Aorta (tissue), 5 donors: Measurements from ENCODE around the gene NOL4. TPM values are rescaled to one million over a fixed set of nuclear protein-coding genes. Genes with fewer than 3 reads are reported as not detected.

Source experiments
- ATAC-seq: fragments of 200-7000 bp; cut with Tn5 transposase; one replicate; pipeline ENCODE4 v1.9.1; 2022; ENCODE audit warnings: moderate library complexity; ENCODE audit not compliant: low FRiP score
- DNase-seq, 2 donors: peaks; one replicate each; pipeline ENCODE4 v3.0.0-alpha.2; 2020
- H3K27ac ChIP-seq, 2 donors: one replicate each; pipeline ENCODE4 v1.5.1; 2013; ENCODE audit warnings: low read length in 2 of 2, mild to moderate bottlenecking in 2 of 2, moderate library complexity in 2 of 2, control low read depth in 1 of 2, inconsistent platforms in 1 of 2, low read depth in 1 of 2
- H3K27me3 ChIP-seq, 2 donors: one replicate each; pipeline ENCODE4 v1.6.1; 2013; ENCODE audit warnings: control low read depth in 1 of 2, low read length in 1 of 2, mild to moderate bottlenecking in 1 of 2, moderate library complexity in 1 of 2; ENCODE audit not compliant: insufficient read depth in 2 of 2, control insufficient read depth in 1 of 2
- H3K36me3 ChIP-seq, 2 donors: one replicate each; pipeline ENCODE4 v1.6.1; 2013; ENCODE audit warnings: control low read depth in 1 of 2, low read length in 1 of 2, mild to moderate bottlenecking in 1 of 2; ENCODE audit not compliant: insufficient read depth in 2 of 2, control insufficient read depth in 1 of 2
- H3K4me1 ChIP-seq, 2 donors: one replicate each; pipeline ENCODE4 v1.6.1; 2013; ENCODE audit warnings: low read length in 2 of 2, control low read depth in 1 of 2, mild to moderate bottlenecking in 1 of 2, moderate library complexity in 1 of 2; ENCODE audit not compliant: insufficient read depth in 2 of 2, control insufficient read depth in 1 of 2
- H3K4me3 ChIP-seq, 2 donors: one replicate each; pipeline ENCODE4 v1.5.1; 2013; ENCODE audit warnings: low read length in 2 of 2, control low read depth in 1 of 2, mild to moderate bottlenecking in 1 of 2
- H3K9me3 ChIP-seq: one replicate; pipeline ENCODE4 v1.6.1; 2013; ENCODE audit warnings: mild to moderate bottlenecking, low read length; ENCODE audit not compliant: control insufficient read depth
- WGBS, 2 donors: extraction: QIAGEN DNeasy Blood & Tissue Kit; methylation state at CpG; one replicate each; pipeline ENCODE4 v1.1.7; 2013; 5-methylcytosine and 5-hydroxymethylcytosine counted together
- intact Hi-C, 2 donors: fragments of 100-400 bp; cut with DNase I; formaldehyde crosslinking; loops; one replicate each; pipeline versions ENCODE4 v1.14.2 to v1.15.0; 2022
- polyA plus RNA-seq, 2 donors: library from polyadenylated mRNA; stranded (reverse); fragments of 200-250 nt; gene quantifications; one replicate each; pipeline ENCODE4 v1.2.3, GENCODE V29; 2013
- total RNA-seq, 2 donors: library from RNA; stranded (reverse); fragmentation: NEBNext Ultra II Directional; extraction: Animal tissue kit (Norgen Biotek cat#: 25700); gene quantifications; one replicate each; pipeline ENCODE4 v1.2.1, GENCODE V29; 2021
- donor health status: healthy with polysubstance abuse.
- donor health status: Bipolar disorder and iron deficiency.
- donor health status: DM: no; HTN: no; CAD: no.
- donor health status: DM: no; HTN: no; CAD: no.
- donor health status: DM: yes; HTN: yes; CAD: no.

The NOL4 gene
- total and polyA plus RNA-seq, 4 donors: 0.03 to 0.62 TPM; not detected in 2

DNA sequence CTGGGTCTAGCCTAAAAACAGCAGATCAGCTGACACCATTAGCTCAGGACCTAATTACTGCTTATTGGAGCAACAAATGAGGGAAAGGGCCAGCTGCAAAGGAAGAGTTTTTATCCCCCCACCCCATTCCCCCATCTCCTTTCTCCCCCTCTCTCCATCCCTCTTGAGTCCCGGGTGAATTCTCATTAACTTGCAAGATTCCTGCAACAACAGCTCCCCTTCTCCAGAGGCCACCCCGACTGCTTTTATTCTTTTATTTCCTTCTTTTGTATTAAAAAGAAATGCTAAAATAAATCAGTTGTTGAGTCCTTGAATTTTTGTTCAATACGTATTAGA is 473 bp upstream of the NOL4 start:
- WGBS, 2 donors: 11 to 16% methylated on average over 3 of the region's 3 CpGs
- no peaks in the 10 kb centered on the region for H3K27me3 ChIP-seq

GRCh38 chr18:34223893-34224422 is 755 bp downstream of the NOL4 start:
- Histone ChIP-seq H3K36me3 (no peaks in the 10 kb centered on the region), H3K9me3 (peaks cover 3% of the 10 kb centered on the region), H3K4me1 (no peaks in the 10 kb centered on the region), H3K27me3 (no peaks in the 10 kb centered on the region), H3K27ac (no peak overlapping the region), H3K4me3 (peak overlapping the region; percentile 59 to 62)
- ATAC-seq (no peak), DNase-seq (no peak)
- intact Hi-C loops: loop anchor here in 1 of 2 donors (10.0 kb wide), 2 partner anchors 561 to 1869 kb away; no protein-coding TSS in a partner anchor
- 1% methylated on average over 11 of the region's 11 CpGs for WGBS, 2 donors

More for the DNA sequence above, 473 bp upstream of the NOL4 start:
- Histone ChIP-seq H3K27ac (no peak overlapping the region), H3K4me1 (no peaks in the 10 kb centered on the region), H3K4me3 (peak overlapping the region in 1 of 2 donors; percentile 59), H3K36me3 (no peaks in the 10 kb centered on the region), H3K9me3 (peaks cover 3% of the 10 kb centered on the region)
- intact Hi-C loops: loop anchor here in 1 of 2 donors (10.0 kb wide), 2 partner anchors 560 to 1870 kb away; no protein-coding TSS in a partner anchor
- no peak for DNase-seq
- no peak for ATAC-seq

- peaks cover 1% of the 10 kb centered on the region for H3K9me3 ChIP-seq
- H3K4me1 ChIP-seq: no peaks in the 10 kb centered on the region
- H3K27me3 ChIP-seq: no peaks in the 10 kb centered on the region
- H3K27ac ChIP-seq: no peak overlapping the region
- DNase-seq: peak in 1 of 2 donors; percentile 73
- ATAC-seq: no peak
- H3K36me3 ChIP-seq: no peaks in the 10 kb centered on the region
- intact Hi-C loops: loop anchor here in 1 of 2 donors (10.0 kb wide), 2 partner anchors 561 to 1869 kb away; no protein-coding TSS in a partner anchor
- H3K4me3 ChIP-seq: peak overlapping the region; percentile 59 to 62
- WGBS, 2 donors: 1 to 2% methylated on average over 51 of the region's 51 CpGs
Measured at GRCh38 chr18:34223164-34223892, 1.4 kb downstream of the NOL4 start.

DNA sequence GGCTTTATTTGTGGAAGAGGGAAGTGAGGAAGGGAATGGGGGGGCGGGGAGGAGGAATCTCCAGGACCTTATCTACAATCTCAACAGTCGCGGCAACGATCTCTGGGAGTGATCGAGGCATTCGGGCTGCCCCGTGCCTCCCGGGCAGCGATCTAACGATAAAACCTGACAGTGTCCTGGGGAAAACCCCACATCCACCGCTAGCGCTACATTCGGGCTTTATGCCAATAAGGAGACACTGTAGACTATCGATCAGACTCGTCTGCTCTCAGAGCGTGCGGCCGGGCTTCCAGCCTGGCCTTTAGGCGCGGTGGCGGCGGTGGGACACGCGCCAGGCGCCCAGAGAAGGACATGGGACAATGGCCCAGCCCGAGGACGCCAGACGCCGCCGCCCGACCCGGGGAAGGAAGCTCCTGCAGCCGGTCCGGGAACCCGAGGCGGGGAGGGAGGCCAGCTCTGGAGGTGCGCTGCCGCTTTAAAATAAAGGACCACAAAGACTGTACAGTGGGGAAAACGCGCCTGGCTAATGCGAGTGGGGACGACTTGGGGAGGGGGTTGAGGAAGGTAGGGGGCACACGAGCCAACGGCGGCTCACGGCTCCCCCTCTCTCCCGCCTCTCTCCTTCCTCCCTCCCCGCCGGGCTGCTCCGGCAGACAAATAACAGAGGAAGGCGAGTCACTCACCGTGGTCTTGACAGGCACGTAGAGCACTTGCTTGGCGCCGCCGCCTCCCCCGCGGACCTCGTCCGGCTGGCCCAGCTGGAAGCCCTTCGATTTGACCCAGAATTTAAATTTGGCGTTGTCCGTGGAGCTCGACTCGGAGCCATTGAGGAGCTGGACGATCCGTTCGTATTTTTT is 2.2 kb downstream of the NOL4 start:
- Histone ChIP-seq H3K36me3 (no peaks in the 10 kb centered on the region), H3K27ac (no peak overlapping the region), H3K4me3 (peak overlapping the region; percentile 10 to 59), H3K27me3 (no peaks in the 10 kb centered on the region), H3K9me3 (no peaks in the 10 kb centered on the region), H3K4me1 (no peaks in the 10 kb centered on the region)
- DNase-seq: peak; percentile 41 to 77
- intact Hi-C loops: loop anchor here in 1 of 2 donors (10.0 kb wide), 2 partner anchors 562 to 1868 kb away; no protein-coding TSS in a partner anchor
- peak; percentile 58 for ATAC-seq
- WGBS, 2 donors: 0 to 1% methylated on average over 65 to 68 of the region's 68 CpGs

GRCh38 chr18:34221971-34222306 is 2.8 kb downstream of the NOL4 start:
- peak in 1 of 2 donors; percentile 71 for DNase-seq
- WGBS, 2 donors: 2 to 4% methylated on average over 11 of the region's 11 CpGs
- peak overlapping the region in 1 of 2 donors; percentile 59 for H3K4me3 ChIP-seq
- intact Hi-C loops: loop anchor here in 1 of 2 donors (10.0 kb wide), 2 partner anchors 563 to 1867 kb away; no protein-coding TSS in a partner anchor
- ATAC-seq: no peak
- no peaks in the 10 kb centered on the region for H3K9me3 ChIP-seq
- no peak overlapping the region for H3K27ac ChIP-seq
- H3K36me3 ChIP-seq: no peaks in the 10 kb centered on the region
- H3K27me3 ChIP-seq: no peaks in the 10 kb centered on the region
- H3K4me1 ChIP-seq: no peaks in the 10 kb centered on the region

DNA sequence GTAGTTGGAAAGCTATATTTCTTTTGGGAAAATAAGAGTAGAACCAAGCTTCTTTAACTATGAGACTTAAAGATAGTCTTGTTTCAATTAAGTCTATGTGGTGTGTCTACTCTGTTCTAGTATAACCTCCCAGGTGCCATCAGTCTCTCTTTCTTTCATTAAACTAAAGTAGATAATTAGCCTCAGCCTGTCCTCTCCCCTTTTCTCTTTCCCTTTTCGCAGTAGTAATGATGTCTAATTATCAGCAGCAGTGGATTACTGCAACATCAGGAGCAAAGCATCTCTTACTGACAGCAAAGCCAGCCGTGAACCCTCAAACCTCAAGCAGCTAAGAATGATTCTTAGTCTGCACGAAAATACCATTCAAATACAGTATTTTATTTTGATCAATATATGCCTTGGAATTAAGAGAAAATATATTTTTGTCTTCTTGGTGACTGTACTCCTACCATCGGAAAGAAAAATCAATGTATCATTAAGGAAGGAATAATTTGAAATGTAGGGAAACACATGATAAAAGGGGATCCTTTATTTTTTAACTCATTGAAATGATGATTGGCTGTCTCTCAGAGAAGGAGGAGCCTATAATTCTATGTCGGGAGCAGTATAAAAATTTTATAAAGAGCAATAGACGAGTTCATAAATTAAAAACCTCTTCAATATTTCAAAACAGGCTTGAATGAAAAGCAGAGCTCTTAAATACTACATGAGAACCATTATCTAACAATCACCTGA is 4.5 kb downstream of the NOL4 start:
- H3K9me3 ChIP-seq: no peaks in the 10 kb centered on the region
- intact Hi-C loops: loop anchor here in 1 of 2 donors (10.0 kb wide), 2 partner anchors 565 to 1865 kb away; no protein-coding TSS in a partner anchor
- H3K4me1 ChIP-seq: no peaks in the 10 kb centered on the region
- no peak overlapping the region for H3K27ac ChIP-seq
- ATAC-seq: no peak
- no peaks in the 10 kb centered on the region for H3K27me3 ChIP-seq
- WGBS, 2 donors: 84 to 87% methylated on average over 6 of the region's 6 CpGs
- H3K4me3 ChIP-seq: no peak overlapping the region
- no peaks in the 10 kb centered on the region for H3K36me3 ChIP-seq
- DNase-seq: no peak

- no peak overlapping the region for H3K27ac ChIP-seq
- DNase-seq: no peak
- intact Hi-C loops: loop anchor here in 1 of 2 donors (10.0 kb wide), 2 partner anchors 565 to 1865 kb away; no protein-coding TSS in a partner anchor
- H3K4me3 ChIP-seq: no peak overlapping the region
- H3K36me3 ChIP-seq: no peaks in the 10 kb centered on the region
- H3K27me3 ChIP-seq: no peaks in the 10 kb centered on the region
- no peaks in the 10 kb centered on the region for H3K4me1 ChIP-seq
- WGBS, 2 donors: 93 to 94% methylated on average over 10 of the region's 10 CpGs
- no peak for ATAC-seq
- no peaks in the 10 kb centered on the region for H3K9me3 ChIP-seq
Measured at GRCh38 chr18:34219651-34220050, 5.1 kb downstream of the NOL4 start.

DNA sequence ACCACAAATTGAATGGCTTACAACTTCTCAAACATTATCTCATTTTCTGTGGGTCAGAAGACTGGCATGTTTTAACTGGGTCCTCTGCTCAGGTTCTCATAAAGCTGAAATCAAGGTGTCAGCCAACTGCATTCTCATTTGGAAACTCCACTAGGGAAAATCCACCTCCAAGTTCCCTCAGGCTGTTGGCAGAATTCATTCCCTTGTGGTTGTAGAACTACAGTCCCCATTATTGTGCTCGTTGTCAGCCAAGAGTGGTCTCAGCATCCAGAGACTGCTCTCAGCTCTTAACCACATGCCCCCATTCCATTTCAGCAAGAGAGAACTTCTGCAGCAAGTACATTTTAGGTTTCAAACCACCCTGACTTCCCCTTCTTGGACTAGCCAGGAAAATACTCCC is 12.2 kb downstream of the NOL4 start:
- H3K27me3 ChIP-seq: no peaks in the 10 kb centered on the region
- H3K27ac ChIP-seq: no peak overlapping the region
- intact Hi-C loops: no loop called here
- H3K9me3 ChIP-seq: no peaks in the 10 kb centered on the region
- no peaks in the 10 kb centered on the region for H3K36me3 ChIP-seq
- WGBS, 2 donors: 60 to 63% methylated on average over 1 of the region's 1 CpG
- no peaks in the 10 kb centered on the region for H3K4me1 ChIP-seq
- H3K4me3 ChIP-seq: no peak overlapping the region
- DNase-seq (no peak), ATAC-seq (no peak)
